Mucosa of descending colon (tissue), 3 donors: ENCODE data around the gene SLC39A1. TPM values are rescaled to one million over a fixed set of nuclear protein-coding genes. Genes with fewer than 3 reads are reported as not detected.

Experiments
- ATAC-seq: fragments of 200-7000 bp; cut with Tn5 transposase; one replicate; pipeline ENCODE4 v1.9.1; 2020; ENCODE audit warnings: mild to moderate bottlenecking, moderate library complexity
- DNase-seq, 3 donors: peaks; one replicate each; pipeline ENCODE4 v3.0.0-alpha.2; 2020
- H3K36me3 ChIP-seq: fragments of 200-600 bp; one replicate; pipeline ENCODE4 v1.8.0; 2021; ENCODE audit warnings: low read depth, mild to moderate bottlenecking
- H3K4me1 ChIP-seq: fragments of 200-600 bp; one replicate; pipeline ENCODE4 v1.8.0; 2021; ENCODE audit warnings: low read depth, mild to moderate bottlenecking
- H3K4me3 ChIP-seq: fragments of 200-600 bp; one replicate; pipeline ENCODE4 v1.8.0; 2021; ENCODE audit warnings: mild to moderate bottlenecking
- H3K9me3 ChIP-seq: fragments of 200-600 bp; one replicate; pipeline ENCODE4 v1.8.0; 2021; ENCODE audit warnings: mild to moderate bottlenecking
- CTCF ChIP-seq: fragments of 200-600 bp; IDR thresholded peaks from one replicate; pipeline ENCODE4 v1.8.0; 2022; ENCODE audit warnings: antibody characterized with exemption, mild to moderate bottlenecking
- intact Hi-C, 2 donors: fragments of 100-400 bp; cut with DNase I in 1 of 2; cut with micrococcal nuclease in 1 of 2; formaldehyde crosslinking; loops; one replicate each; pipeline versions ENCODE4 v1.11.0 to v1.11.1; 2022; cut with DNase I, micrococcal nuclease
- total RNA-seq, 3 donors: library from RNA; stranded (reverse); fragmentation: NEBNext Ultra II Directional in 2 of 3; extraction: Animal tissue kit (Norgen Biotek cat#: 25700) in 2 of 3; gene quantifications; one replicate each; pipeline versions ENCODE4 v1.2.1 to v1.2.4, GENCODE V29; 2021 to 2023
- donor health status: DM: no; HTN: no; CAD: no; lungs with moderate emphysema.
- donor health status: DM: no; HTN: no; CAD: no.
- donor health status: DM: no; HTN: yes; CAD: no.

SLC39A1 gene
- total RNA-seq, 3 donors from 2014 or later, result 66.7 to 74.7 (median 66.7) TPM

GRCh38 chr1:153941826-153942725 is 21.3 kb downstream of the SLC39A1 start:
- DNase-seq (no peak), ATAC-seq (no peak)
- Histone ChIP-seq H3K36me3 (no peaks in the 10 kb centered on the region), H3K4me1 (peaks cover 13% of the 10 kb centered on the region), H3K4me3 (no peak overlapping the region), H3K9me3 (no peaks in the 10 kb centered on the region)
- intact Hi-C loops, result loop anchor here in 1 of 2 donors (10.0 kb wide), 2 partner anchors 117 to 147 kb away; no protein-coding TSS in a partner anchor
- no peak for TF ChIP-seq CTCF

- Histone ChIP-seq H3K4me1 (peaks cover 9% of the 10 kb centered on the region), H3K36me3 (peaks cover 4% of the 10 kb centered on the region), H3K9me3 (no peaks in the 10 kb centered on the region), H3K4me3 (no peak overlapping the region)
- ATAC-seq, result no peak
- intact Hi-C loops, result loop anchor here in 1 of 2 donors (10.0 kb wide), 2 partner anchors 116 to 146 kb away; no protein-coding TSS in a partner anchor
- no peak for TF ChIP-seq CTCF
- DNase-seq, result no peak
Measured at GRCh38 chr1:153940756-153941155, 22.6 kb downstream of the SLC39A1 start.

GRCh38 chr1:153939476-153939875 is 23.9 kb downstream of the SLC39A1 start:
- TF ChIP-seq CTCF, result no peak

GRCh38 chr1:153938996-153939395 is 24.3 kb downstream of the SLC39A1 start:
- H3K4me3 ChIP-seq, result no peak overlapping the region
- no peaks in the 10 kb centered on the region for H3K4me1 ChIP-seq
- no peak for TF ChIP-seq CTCF
- ATAC-seq (no peak), DNase-seq (no peak)
- intact Hi-C loops, result no loop called here
- no peaks in the 10 kb centered on the region for H3K9me3 ChIP-seq
- peaks cover 6% of the 10 kb centered on the region for H3K36me3 ChIP-seq

More at GRCh38 chr1:153939476-153939875, 23.9 kb downstream of the SLC39A1 start:
- Histone ChIP-seq H3K4me3 (no peak overlapping the region), H3K4me1 (no peaks in the 10 kb centered on the region), H3K9me3 (no peaks in the 10 kb centered on the region), H3K36me3 (peaks cover 4% of the 10 kb centered on the region)
- DNase-seq (no peak), ATAC-seq (no peak)
- intact Hi-C loops, result no loop called here

GRCh38 chr1:153937331-153937730 is 26.0 kb downstream of the SLC39A1 start:
- DNase-seq (no peak), ATAC-seq (no peak)
- Histone ChIP-seq H3K4me1 (no peaks in the 10 kb centered on the region), H3K9me3 (no peaks in the 10 kb centered on the region), H3K4me3 (no peak overlapping the region), H3K36me3 (peaks cover 7% of the 10 kb centered on the region)
- no peak for TF ChIP-seq CTCF
- intact Hi-C loops, result no loop called here
